DOHH2 (cell line): ENCODE results near the gene SENP8.

Experiments used
- CTCF ChIP-seq: fragments of 200-600 bp; sonication (generic); IDR thresholded peaks from one replicate; pipeline ENCODE4 v1.5.1; 2014; ENCODE audit warnings: antibody characterized with exemption, mild to moderate bottlenecking, low read depth, low read length; ENCODE audit not compliant: poor library complexity, severe bottlenecking
- EZH2phosphoT487 ChIP-seq: fragments of 200-600 bp; sonication (generic); IDR thresholded peaks from 2 replicates; pipeline ENCODE4 v1.6.1; 2017; ENCODE audit warnings: borderline replicate concordance, mild to moderate bottlenecking, antibody characterized with exemption, low read length, moderate library complexity, mixed read lengths

- no peak for TF ChIP-seq CTCF
- no peak for TF ChIP-seq EZH2phosphoT487
These were observed 42.6 kb downstream of the SENP8 start for GRCh38 chr15:72160696-72161245.
